ENCODE measurements around the gene CYP1A2. TPM values are rescaled to one million over a fixed set of nuclear protein-coding genes. Genes with fewer than 3 reads are reported as not detected.
"Not testable (repeated sequence)": the region's sequence is repeated elsewhere in the genome, so short reads cannot be mapped to it uniquely, and the experiment has no call there.

CYP1A2 gene
- total and polyA plus RNA-seq, 7 donors = not detected

GRCh38 chr15:74725225-74725774, 23.3 kb upstream of the CYP1A2 start, which contains the start of gene CYP1A1:
Gene CYP1A1, minus strand, starts transcription at chr15:74725528. Its CDS starts 2,431 bp downstream, at chr15:74723097.
- Histone ChIP-seq H3K36me3 (no peaks in the 10 kb centered on the region), H3K4me1 (peaks cover 0 to 25% (median 16%) of the 10 kb centered on the region in 4 donors), H3K27ac (peak within 1 kb of the TSS in 2 of 4 donors; percentile 28 to 56), H3K4me3 (peak within 1 kb of the TSS; percentile 42 to 71 (median 56)), H3K9me3 (no peaks in the 10 kb centered on the region), H3K27me3 (peaks cover 4 to 14% (median 5%) of the 10 kb centered on the region in 3 donors)
- intact Hi-C loops (cut with DNase I) = no loop called here
- no peak for TF ChIP-seq CTCF (IDR thresholded peaks at IDR 0.05)
- no peak for TF ChIP-seq EP300 (IDR thresholded peaks at IDR 0.05)
- no peak for TF ChIP-seq POLR2A (IDR thresholded peaks at IDR 0.05)
- no peak for TF ChIP-seq POLR2AphosphoS5 (IDR thresholded peaks at IDR 0.05)
- no peak for DNase-seq
- WGBS, 2 donors = 1 to 3% methylated on average over 10 of the region's 10 CpGs

GRCh38 chr15:74725845-74726773, 22.5 kb upstream of the CYP1A2 start:
- H3K9me3 ChIP-seq = no peaks in the 10 kb centered on the region
- H3K27ac ChIP-seq = peak overlapping the region in 2 of 4 donors; percentile 28 to 56
- TF ChIP-seq POLR2AphosphoS5 (IDR thresholded peaks at IDR 0.05) (no peak), CTCF (IDR thresholded peaks at IDR 0.05) (no peak), POLR2A (IDR thresholded peaks at IDR 0.05) (no peak), EP300 (IDR thresholded peaks at IDR 0.05) (no peak)
- peak overlapping the region; percentile 42 to 71 (median 56) for H3K4me3 ChIP-seq
- intact Hi-C loops (cut with DNase I) = no loop called here
- 1 to 2% methylated on average over 86 of the region's 86 CpGs for WGBS, 2 donors
- peaks cover 4 to 22% (median 13%) of the 10 kb centered on the region in 3 donors for H3K27me3 ChIP-seq
- peaks cover 0 to 25% (median 16%) of the 10 kb centered on the region in 4 donors for H3K4me1 ChIP-seq
- no peaks in the 10 kb centered on the region for H3K36me3 ChIP-seq
- DNase-seq = no peak

GRCh38 chr15:74726774-74727164, 21.9 kb upstream of the CYP1A2 start:
- Histone ChIP-seq H3K36me3 (no peaks in the 10 kb centered on the region), H3K4me3 (peak overlapping the region; percentile 42 to 71 (median 56)), H3K4me1 (peaks cover 0 to 25% (median 16%) of the 10 kb centered on the region in 4 donors), H3K27me3 (peaks cover 4 to 29% (median 20%) of the 10 kb centered on the region in 3 donors), H3K27ac (peak overlapping the region in 1 of 4 donors; percentile 28), H3K9me3 (no peaks in the 10 kb centered on the region)
- no peak for DNase-seq
- TF ChIP-seq EP300 (IDR thresholded peaks at IDR 0.05) = no peak
- intact Hi-C loops (cut with DNase I) = no loop called here
- WGBS, 2 donors = 9 to 38% methylated on average over 24 of the region's 24 CpGs

- no peaks in the 10 kb centered on the region for H3K36me3 ChIP-seq
- 69 to 84% methylated on average over 7 of the region's 7 CpGs for WGBS, 2 donors
- no peak overlapping the region for H3K27ac ChIP-seq
- no peak for DNase-seq
- H3K4me3 ChIP-seq = no peak overlapping the region
- H3K4me1 ChIP-seq = peaks cover 0 to 25% (median 16%) of the 10 kb centered on the region in 4 donors
- TF ChIP-seq POLR2A (IDR thresholded peaks at IDR 0.05) (no peak), EP300 (IDR thresholded peaks at IDR 0.05) (no peak), POLR2AphosphoS5 (IDR thresholded peaks at IDR 0.05) (no peak), CTCF (IDR thresholded peaks at IDR 0.05) (no peak)
- H3K27me3 ChIP-seq = peaks cover 4 to 33% (median 23%) of the 10 kb centered on the region in 3 donors
- intact Hi-C loops (cut with DNase I) = no loop called here
- H3K9me3 ChIP-seq = no peaks in the 10 kb centered on the region
These were observed 20.9 kb upstream of the CYP1A2 start for GRCh38 chr15:74727727-74728126.

GRCh38 chr15:74728699-74729098, 19.9 kb upstream of the CYP1A2 start:
- WGBS, 2 donors = 84 to 87% methylated on average over 21 to 24 of the region's 30 CpGs
- peak; percentile 51 for DNase-seq
- peaks cover 4 to 43% (median 23%) of the 10 kb centered on the region in 3 donors for H3K27me3 ChIP-seq
- H3K36me3 ChIP-seq; intact Hi-C loops (cut with DNase I); H3K9me3 ChIP-seq; H3K4me3 ChIP-seq; H3K27ac ChIP-seq: not testable (repeated sequence)
- peaks cover 0 to 25% (median 16%) of the 10 kb centered on the region in 4 donors for H3K4me1 ChIP-seq

GRCh38 chr15:74729372-74729771, 19.3 kb upstream of the CYP1A2 start:
- DNase-seq; H3K4me3 ChIP-seq; H3K36me3 ChIP-seq; intact Hi-C loops (cut with DNase I); H3K27ac ChIP-seq; H3K9me3 ChIP-seq: not testable (repeated sequence)
- peaks cover 0 to 25% (median 16%) of the 10 kb centered on the region in 4 donors for H3K4me1 ChIP-seq
- 72 to 74% methylated on average over 6 of the region's 6 CpGs for WGBS, 2 donors
- peaks cover 4 to 49% (median 23%) of the 10 kb centered on the region in 3 donors for H3K27me3 ChIP-seq
